Activated CD4-positive, alpha-beta T cell treated with anti-CD3 and anti-CD28 coated beads, Interleukin-10, Interleukin-2, amounts not matched to agents 100 ng/mL and 50 ng/mL, durations not matched to agents 16 hours and 8 hours (primary cell): ENCODE data around the gene SIX2.

ENCODE experiments used
- DNase-seq: peaks from one replicate; pipeline ENCODE4 v3.0.0-alpha.2; 2020

Gene SIX2

DNA sequence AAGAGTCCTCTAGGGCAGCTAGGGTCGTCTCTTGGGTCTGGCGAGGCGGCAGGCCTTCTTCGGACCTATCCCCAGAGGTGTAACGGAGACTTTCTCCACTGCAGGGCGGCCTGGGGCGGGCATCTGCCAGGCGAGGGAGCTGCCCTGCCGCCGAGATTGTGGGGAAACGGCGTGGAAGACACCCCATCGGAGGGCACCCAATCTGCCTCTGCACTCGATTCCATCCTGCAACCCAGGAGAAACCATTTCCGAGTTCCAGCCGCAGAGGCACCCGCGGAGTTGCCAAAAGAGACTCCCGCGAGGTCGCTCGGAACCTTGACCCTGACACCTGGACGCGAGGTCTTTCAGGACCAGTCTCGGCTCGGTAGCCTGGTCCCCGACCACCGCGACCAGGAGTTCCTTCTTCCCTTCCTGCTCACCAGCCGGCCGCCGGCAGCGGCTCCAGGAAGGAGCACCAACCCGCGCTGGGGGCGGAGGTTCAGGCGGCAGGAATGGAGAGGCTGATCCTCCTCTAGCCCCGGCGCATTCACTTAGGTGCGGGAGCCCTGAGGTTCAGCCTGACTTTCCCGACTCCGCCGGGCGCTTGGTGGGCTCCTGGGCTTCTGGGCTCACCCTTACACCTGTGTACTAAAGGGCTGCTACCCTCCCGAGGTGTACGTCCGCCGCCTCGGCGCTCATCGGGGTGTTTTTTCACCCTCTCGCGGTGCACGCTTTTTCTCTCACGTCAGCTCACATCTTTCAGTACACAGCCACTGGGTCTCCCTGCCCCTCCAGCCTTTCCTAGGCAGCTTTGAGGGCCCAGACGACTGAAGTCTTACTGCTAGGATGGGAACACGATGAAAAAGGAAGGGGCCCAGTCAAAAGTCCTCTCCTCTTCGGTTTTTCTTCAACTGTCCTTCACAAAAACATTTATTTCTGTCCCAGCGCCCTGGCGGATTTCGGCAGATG, 8.1 kb downstream of the SIX2 start:
- DNase-seq = no peak

DNA sequence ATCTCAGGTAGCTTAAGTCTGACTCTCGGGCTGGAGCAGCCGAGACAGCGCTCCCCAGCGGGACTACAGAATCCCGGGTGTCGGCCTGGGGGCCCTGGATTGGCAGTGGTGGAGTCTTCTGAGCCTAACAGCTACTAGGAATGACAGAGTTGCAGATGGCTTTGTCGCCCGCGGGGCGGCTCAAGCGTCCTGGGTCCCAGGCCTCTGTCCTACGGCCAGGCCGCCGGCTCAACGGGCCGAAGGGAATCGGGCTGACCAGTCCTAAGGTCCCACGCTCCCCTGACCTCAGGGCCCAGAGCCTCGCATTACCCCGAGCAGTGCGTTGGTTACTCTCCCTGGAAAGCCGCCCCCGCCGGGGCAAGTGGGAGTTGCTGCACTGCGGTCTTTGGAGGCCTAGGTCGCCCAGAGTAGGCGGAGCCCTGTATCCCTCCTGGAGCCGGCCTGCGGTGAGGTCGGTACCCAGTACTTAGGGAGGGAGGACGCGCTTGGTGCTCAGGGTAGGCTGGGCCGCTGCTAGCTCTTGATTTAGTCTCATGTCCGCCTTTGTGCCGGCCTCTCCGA, 8.8 kb downstream of the SIX2 start:
- DNase-seq = no peak

DNA sequence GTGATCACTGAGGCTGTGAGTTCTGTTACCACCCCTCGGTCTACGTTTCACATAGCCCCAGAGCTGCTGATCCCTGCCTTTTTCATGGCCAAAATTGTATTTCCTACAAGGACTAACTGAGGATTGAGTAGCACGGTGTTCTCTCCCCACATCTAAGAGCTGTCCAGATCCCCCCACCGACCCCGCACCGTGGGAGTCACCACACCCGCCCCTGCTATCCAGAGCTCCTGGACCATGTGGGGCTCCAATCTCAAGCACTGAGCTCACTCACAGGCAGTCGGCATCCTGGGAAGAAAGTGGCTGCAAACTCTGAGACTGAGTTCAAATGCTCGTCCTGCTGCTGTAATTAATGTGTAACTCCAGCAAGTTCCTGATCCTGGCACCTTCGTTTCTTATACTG, 9.7 kb downstream of the SIX2 start:
- no peak for DNase-seq

DNA sequence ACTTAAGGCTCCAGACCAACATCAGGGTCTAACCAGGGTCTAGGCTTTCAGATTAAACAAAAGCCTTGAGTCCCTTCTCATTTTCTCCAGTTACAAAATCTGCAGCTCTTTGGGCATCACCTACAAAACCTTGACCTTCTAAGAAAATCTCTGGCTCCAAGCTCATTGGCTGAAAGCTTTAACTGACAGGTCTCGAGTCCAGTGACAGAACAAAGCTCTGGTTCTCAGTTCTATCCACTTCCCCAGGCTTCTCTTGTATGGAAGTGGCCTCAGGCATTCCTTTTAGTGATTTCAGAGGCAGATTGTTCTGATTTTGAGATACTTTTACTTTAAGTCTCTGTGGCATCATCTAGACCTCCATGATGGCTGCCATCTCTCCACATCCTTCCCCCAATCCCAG, 11.3 kb downstream of the SIX2 start:
- no peak for DNase-seq

GRCh38 chr2:44996356-44996755, 12.9 kb downstream of the SIX2 start:
- no peak for DNase-seq

DNA sequence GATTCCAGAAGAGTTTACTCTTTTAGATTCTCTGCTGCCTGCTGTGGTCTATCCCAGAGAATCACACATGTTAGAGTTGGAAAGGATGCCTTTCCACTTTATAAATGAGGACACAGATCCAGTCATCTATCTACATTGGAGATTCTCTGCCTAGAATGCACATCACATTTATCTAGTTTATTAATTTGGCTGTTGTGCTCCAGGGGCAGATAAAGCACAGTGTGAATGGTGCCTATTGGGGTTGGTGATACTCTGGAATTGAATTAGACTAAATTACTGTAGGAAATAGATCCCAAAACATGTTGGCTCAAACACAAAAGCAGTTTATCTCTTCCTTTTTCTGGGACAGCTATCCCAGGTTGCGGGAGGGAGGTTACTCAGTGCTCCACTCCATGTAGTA, 14.9 kb downstream of the SIX2 start:
- no peak for DNase-seq

- DNase-seq = no peak
These were observed 20.1 kb downstream of the SIX2 start for GRCh38 chr2:44989176-44989575.

- DNase-seq = no peak
These were observed 25.2 kb downstream of the SIX2 start for GRCh38 chr2:44983836-44984604.

GRCh38 chr2:44981714-44982108, 27.5 kb downstream of the SIX2 start:
- DNase-seq = peak; percentile 60

DNA sequence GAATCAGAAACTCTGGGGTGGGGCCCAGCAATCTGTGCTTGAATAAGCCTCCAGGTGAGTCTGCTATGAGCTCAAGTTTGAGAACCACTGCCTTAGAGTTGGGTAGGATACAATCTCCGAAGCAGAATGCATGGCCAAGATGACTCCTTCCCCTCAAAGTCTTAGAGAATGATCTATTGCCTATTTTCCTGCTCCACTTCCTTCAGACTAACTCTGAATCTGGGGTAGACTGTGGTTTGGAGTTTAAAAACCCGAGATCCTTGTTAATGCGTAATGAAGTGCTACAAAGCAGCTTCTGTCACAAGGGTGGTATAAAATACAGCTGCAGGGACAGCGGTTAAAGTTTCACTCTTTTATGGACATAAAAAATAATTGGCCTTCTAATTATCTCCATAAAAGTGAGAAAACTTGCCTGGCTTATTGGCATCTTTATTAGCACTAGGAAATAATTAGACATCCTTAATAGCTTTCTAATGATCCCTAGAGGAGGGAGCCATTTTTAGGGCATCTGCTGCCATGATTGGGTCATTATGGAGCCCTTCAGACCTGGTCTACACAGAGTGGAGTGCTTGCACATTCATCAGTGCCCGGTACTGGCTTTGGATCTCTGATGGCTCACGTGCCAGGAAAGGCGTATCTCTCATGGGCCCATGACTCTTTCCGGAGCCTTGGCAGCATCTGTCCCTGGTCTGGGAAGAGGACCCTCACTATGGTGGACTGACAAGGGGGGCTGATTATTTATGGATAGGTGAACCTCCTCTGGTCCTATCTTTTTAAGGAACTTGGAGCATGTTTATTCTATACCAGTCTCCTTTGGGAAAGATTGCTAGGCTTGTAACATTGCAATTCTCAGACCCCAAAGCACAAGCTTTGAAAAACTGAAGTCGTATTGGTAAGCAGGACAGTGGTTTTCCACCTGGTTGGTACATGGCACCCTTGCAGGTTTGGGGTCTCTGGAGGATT, 28.2 kb downstream of the SIX2 start:
- no peak for DNase-seq

DNA sequence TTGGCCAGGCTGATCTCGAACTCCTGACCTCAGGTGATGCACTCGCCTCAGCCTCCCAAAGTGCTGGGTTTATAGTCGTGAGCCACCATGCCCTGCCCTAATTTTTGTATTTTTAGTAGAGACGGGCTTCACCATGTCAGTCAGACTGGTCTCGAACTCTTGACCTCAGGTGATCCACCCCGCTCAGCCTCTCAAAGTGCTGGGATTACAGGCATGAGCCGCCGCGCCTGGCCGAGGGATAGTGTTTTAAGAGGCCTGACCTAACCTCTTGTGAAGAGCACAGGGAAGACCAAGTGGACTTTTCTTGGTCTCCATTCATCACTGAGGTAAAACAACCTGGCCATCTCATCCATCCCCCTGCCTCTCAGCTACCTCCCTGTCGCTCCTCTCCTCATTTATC, 29.7 kb downstream of the SIX2 start:
- no peak for DNase-seq

DNA sequence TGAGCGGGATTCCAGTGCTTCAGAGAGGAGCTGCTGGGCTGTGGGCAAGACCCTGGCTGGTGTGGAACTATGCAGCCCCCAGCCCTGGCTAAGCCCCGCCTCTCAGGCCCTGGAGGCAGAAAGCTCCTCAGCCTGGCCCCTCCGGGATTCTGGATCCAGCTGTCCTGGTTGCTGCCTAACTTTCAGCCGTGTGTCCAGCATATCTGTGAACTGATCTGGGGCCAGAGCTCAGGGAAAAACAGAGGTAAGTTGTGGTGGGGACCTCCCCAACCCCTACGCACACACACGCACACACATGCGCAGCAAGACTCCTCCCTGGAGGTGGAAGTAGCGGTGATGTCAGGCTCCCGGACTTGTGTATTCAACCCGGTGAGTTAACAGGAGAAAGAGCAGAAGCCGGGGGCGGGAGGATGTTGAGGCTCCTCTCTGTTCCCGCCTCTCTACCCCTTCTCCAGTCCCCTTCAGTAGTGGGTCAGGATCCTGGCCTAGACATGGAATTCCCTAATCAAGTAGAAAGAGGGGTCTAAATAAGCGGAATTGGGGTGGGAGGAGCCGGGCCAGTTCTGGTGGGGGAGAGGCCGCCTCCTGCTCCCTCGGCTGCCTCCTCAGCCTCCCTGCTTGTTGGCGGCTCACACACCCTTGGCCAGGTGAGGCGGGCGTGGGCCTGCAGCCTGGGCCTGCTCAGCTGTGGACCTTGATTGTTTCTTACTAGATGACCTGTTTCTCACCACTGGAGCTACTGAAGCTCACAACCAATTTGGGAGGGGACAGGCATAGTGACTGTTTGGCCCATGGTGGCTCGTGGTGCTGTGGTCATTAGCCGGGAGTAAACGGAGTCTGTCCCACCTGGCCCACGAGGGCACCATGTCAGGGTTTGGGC, 33.4 kb downstream of the SIX2 start:
- no peak for DNase-seq

GRCh38 chr2:44974064-44974715, 35.1 kb downstream of the SIX2 start:
- peak; percentile 29 for DNase-seq

- DNase-seq = no peak
These were observed 36.3 kb downstream of the SIX2 start for GRCh38 chr2:44972771-44973535.

GRCh38 chr2:44970846-44971450, 38.3 kb downstream of the SIX2 start:
- DNase-seq = no peak

DNA sequence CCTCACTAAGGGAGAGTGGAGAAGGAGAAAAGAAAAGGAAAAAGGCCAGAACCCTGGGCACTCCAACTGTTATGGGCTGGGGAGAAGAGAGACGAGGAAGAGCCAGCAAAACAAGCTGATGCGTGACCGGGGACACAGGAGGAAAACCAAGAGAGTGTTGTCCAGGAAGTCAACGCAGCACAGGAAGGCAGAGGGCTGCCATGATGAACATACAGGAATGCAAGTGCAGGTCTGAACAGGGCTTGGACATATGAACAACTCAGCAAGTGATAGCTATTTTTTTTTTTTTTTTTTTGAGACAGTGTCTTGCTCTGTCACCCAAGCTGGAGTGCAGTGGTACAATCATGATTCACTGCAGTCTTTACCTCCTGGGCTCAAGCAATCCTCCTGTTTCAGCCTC, 39.3 kb downstream of the SIX2 start:
- DNase-seq = no peak

GRCh38 chr2:44967727-44968432, 41.4 kb downstream of the SIX2 start:
- no peak for DNase-seq

- no peak for DNase-seq
These were observed 42.2 kb downstream of the SIX2 start for GRCh38 chr2:44967056-44967455.

DNA sequence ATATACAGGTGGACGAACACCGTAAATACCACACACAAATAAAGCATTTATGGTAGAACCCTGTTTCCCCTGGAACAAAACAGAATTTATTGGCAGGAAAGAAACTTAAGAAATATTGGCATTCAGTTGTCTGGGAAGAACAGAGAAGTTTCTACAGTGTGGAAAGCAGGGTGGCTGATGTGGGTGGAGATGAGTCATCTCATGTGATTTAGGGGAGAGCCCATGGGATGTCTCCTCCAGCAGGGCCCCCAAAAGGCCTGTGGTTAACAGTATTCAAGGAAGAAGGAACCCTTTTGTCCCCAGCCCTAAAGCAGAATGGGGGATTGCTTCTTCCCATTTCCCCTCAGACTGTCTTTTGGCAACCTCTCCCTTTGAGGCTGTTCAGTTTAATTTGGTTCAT, 43.6 kb downstream of the SIX2 start:
- no peak for DNase-seq
